GM12878 (cell line): ENCODE results near the gene C10orf105. TPM values are rescaled to one million over a fixed set of nuclear protein-coding genes. Genes with fewer than 3 reads are reported as not detected.

ENCODE experiments used
- HDGF ChIP-seq: fragments of 450-650 bp; IDR thresholded peaks from 2 replicates; pipeline ENCODE4 v1.6.1; 2016; ENCODE audit warnings: antibody characterized with exemption
- KDM1A ChIP-seq: fragments of 200-600 bp; sonication (generic); IDR thresholded peaks from 2 replicates; pipeline ENCODE4 v1.6.1; 2016; ENCODE audit warnings: borderline replicate concordance
- MEF2A ChIP-seq: IDR thresholded peaks from 2 replicates; pipeline ENCODE4 v1.6.1; 2011; ENCODE audit warnings: low read depth, mild to moderate bottlenecking, low read length, moderate library complexity; ENCODE audit not compliant: insufficient read depth
- MXI1 ChIP-seq: fragments of 150-350 bp; IDR thresholded peaks from 2 replicates; pipeline ENCODE4 v1.6.1; 2011; ENCODE audit warnings: low read depth, mild to moderate bottlenecking, inconsistent platforms, low read length, improper control_type of control experiment
- RBBP5 ChIP-seq: fragments of 200-600 bp; sonication (generic); conservative IDR thresholded peaks from 2 replicates; pipeline ENCODE4 v1.6.1; 2016
- REST ChIP-seq: IDR thresholded peaks from 2 replicates; pipeline ENCODE4 v1.6.1; 2012; ENCODE audit warnings: mild to moderate bottlenecking, low read depth, low read length
- YBX1 ChIP-seq: fragments of 450-650 bp; IDR thresholded peaks from 2 replicates; pipeline ENCODE4 v1.6.1; 2016; ENCODE audit warnings: antibody characterized with exemption
- ZBED1 ChIP-seq: IDR thresholded peaks from 2 replicates; pipeline ENCODE4 v1.6.1; 2016; ENCODE audit warnings: borderline replicate concordance
- ZZZ3 ChIP-seq: IDR thresholded peaks from 2 replicates; pipeline ENCODE4 v1.6.1; 2011; ENCODE audit warnings: low read depth; ENCODE audit not compliant: control insufficient read depth, insufficient read length
- polyA plus RNA-seq, 11 experiments: library from polyadenylated mRNA; depleted of rRNA in 4 of 11; unstranded in 6 of 11; stranded (reverse) in 5 of 11; fragments of >200 nt; fragmentation: Nextera tagmentation in 4 of 11; fragmentation: Illumina TruSeq in 1 of 11; extraction: Ambion mirVana in 4 of 11; extraction: Trizol in 1 of 11; gene quantifications; 1 replicate in 1 of 11; 2 replicates in 10 of 11; pipeline versions ENCODE4 v1.2.1 to v1.2.3, GENCODE V29; 2011 to 2016; ENCODE audit warnings: inconsistent platforms in 2 of 11, missing spikeins in 2 of 11, low read depth in 1 of 11
- total RNA-seq, 4 experiments: library from RNA; depleted of rRNA in 3 of 4; stranded (reverse); fragments of >200 nt in 3 of 4; fragmentation: Illumina TruSeq in 1 of 4; extraction: Trizol in 1 of 4; gene quantifications; 2 replicates each; pipeline versions ENCODE4 v1.2.1 to v1.2.3, GENCODE V29; 2013 to 2021
- TF ChIP-seq, protein P1 (sequence below): IDR thresholded peaks from 2 replicates; pipeline ENCODE4 v1.6.1; 2011; ENCODE audit warnings: low read depth, mild to moderate bottlenecking, low read length, moderate library complexity, borderline replicate concordance; ENCODE audit errors: extremely low read depth

The C10orf105 gene
- total and polyA plus RNA-seq, 10 of the 15 experiments (the other 5 are each of a cell fraction or from before 2014, with no cell fraction given): 0.04 to 0.06 (median 0.05) TPM; not detected in 7

GRCh38 chr10:71700731-71701368 lies 18.7 kb downstream of the C10orf105 start (continued):
- TF ChIP-seq REST (no peak), YBX1 (no peak), ZZZ3 (no peak), MEF2A (no peak), KDM1A (no peak), RBBP5 (no peak), MXI1 (no peak), HDGF (no peak), ZBED1 (no peak)
- TF ChIP-seq, protein P1, sequence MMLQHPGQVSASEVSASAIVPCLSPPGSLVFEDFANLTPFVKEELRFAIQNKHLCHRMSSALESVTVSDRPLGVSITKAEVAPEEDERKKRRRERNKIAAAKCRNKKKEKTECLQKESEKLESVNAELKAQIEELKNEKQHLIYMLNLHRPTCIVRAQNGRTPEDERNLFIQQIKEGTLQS: no peak
- TF ChIP-seq, all 136 proteins: peak for 0
